GM19023 (cell line): ENCODE data around the gene TBRG1.

Experiments
- ATAC-seq: cut with Tn5 transposase; IDR thresholded peaks from one replicate; pipeline ENCODE4 v1.9.1; 2021; ENCODE audit warnings: mild to moderate bottlenecking, moderate library complexity; ENCODE audit not compliant: unreplicated experiment

The TBRG1 gene

DNA sequence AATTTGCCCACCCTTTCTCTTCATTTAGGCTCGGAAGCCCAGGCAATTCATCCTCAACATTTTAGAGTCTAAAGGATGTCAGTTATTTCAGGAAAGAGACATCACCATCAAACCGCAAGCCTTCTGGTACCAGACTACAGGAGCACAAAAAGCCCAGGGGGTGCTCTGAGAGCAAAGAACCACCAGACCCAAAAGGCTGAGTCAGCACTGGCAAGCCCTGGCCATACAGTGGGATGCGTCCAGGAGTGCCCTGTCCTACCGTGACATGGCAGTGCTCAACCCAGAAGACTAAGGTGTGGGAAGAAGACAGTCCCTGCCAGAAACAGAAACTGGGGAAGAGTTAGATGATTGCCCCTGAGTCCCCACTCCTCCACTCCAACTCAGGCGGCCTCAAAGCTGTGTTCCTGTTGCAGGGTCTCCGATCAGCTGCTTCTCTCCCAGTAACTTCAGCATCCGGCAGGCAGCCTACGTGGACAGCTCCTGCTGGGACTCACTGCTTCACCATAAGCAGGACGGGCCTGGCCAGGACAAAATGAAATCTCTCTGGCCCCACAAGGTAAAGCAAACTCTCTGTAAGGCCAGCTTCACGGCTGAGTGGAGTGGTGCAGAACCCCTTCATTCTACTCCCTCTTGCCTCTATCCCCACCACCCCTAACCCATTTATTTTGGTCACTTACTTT lies 10.0 kb upstream of the TBRG1 start:
- ATAC-seq: no peak

DNA sequence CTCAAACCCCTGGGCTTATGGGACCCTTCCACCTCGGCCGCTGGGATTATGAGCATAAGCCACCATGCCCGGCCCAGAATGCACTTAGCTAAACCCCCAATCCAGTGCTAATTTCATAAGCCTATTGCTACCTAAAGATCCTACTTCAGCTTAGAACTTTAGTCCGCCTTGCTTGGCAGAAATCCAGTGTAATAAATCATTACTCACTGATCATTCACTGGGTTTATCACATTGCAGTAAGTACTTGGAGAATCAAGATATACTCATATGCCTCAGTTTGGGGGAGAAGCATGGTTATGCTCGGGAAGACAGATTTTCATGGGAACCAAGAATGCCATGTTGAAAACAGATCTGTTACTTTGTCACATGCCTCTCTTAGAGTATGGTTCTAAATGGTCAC lies 3.8 kb upstream of the TBRG1 start:
- no peak for ATAC-seq

DNA sequence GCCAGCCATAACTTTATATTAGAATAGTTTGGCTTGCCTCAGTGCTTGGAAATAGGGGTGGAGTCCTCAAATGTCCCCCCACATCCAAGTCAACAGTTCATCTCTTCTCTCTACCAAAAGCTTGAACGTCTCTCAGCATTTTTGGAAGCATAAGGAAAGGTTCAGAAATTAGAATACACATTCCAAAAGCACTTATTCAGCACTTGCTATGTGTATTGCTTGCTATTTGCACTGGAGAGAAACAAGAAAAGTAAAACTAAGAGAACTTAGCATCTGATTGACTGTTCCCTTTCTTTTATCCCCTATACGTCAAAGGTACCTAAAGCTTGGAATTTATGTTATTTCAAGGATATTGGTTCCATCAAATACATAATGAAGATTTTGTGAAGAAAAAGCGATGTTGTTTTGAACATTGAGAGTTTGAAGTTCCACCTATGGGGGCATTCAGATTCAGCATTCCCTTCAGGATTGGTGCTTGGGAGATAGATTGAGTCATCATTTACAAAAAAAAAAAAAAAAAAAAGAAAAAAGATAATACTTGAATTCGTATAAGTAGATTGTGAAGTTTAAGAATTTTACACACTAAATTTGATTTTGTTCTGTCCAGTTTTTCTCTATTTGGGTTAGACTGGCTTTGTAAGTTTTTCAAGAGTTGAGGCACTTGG lies 1.3 kb downstream of the TBRG1 start:
- ATAC-seq: no peak

DNA sequence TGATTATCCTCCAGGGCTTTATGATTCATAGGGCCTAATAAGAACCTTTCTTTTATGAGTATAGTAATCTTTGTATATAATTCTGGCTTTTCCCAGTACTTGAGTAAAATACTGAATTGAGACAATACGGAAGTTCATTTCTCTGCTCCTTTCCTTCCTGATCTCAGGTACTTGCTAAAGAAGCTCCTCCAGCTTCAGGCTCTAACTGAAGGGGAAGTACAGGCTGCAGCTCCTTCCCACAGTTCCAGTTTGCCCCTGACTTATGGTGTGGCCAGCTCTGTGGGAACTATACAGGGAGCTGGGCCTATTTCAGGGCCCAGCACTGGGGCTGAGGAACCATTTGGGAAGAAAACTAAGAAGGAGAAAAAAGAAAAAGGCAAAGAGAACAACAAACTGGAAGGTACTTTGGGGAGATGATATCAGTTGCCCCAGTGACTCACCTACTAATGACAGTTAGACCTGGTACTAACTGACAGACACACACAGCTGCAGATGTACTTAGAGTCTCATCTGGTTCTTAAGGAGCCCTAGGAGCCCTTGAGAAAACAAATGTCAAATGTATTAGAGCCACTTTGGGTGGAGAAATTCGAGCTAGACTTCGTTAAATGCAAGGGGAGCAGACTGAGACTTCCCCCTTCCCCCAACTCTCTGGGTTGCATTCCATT lies 3.0 kb downstream of the TBRG1 start:
- ATAC-seq: no peak

DNA sequence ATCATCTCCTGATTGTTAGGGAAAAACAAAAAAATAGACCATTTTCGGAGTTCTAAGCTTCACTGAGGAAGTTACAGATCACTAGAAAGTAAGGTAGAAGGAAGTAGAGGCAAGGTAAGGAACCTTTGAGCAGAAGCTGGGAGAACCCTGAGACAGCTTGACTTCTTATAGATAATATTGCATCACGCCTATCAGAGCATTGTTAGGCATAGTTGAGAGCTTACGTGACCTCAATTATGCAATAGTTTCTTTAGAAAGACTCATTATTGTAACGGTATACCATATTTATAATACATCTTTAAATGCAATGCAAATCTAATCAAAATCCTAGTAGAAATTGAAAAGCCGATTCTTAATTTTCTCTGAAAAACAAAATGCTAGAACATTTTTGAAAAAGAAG lies 4.9 kb downstream of the TBRG1 start:
- no peak for ATAC-seq

DNA sequence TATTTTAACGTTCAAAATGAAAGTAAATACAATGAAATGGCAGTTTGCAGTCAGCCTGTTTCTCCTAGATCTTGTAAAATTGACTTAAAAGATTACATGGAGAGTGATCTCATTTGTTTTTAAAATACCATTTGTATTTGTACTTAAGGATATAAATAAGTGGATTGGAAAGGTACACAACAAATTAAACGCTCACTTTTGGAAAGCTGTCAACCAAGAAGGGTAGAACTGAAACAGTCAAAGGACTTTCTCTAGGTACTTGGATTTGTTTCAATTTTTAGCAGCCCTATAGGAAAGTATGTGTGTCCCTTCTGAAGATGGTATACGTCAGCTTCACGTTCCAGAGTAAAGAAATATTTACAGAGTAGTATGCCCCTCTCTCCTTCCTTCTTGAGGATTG lies 7.3 kb downstream of the TBRG1 start:
- ATAC-seq: no peak

DNA sequence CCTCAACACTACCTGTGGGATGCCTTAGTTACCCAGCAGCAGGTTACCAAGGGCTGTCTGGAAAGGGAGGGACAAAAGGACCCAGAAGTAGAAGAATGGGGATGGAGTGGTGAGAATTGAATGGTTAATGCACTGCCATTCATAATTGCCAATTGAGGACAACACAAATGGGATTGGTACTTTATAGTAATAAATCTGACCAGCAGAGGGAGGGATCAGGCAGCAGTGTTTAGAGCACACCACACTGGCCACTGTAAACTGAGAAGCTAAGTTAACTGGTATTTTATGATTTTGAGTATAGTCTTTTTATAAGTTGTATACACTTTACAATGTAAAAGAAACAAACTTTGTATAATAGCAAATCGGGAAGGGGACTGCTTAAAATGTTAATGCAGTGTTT lies 10.7 kb downstream of the TBRG1 start:
- no peak for ATAC-seq

DNA sequence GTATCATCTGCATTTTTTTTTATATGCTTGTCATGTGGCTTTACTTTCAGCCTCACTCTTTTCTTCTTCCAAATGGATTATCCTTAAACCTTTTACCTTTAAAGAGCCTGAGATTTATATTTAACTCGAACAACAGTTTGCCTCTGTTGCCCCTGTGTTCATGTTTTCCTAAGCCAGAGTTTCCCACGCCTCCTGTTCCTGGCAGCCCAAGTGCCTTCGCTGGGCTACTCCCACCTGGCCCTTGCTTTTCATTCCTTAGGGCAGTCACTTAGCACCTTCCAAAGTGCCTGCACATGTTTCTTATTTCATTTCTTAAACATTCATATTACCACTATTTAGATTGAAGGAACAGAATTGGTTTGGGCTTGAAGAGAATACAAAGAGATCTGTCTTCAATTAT lies 13.3 kb downstream of the TBRG1 start:
- no peak for ATAC-seq

DNA sequence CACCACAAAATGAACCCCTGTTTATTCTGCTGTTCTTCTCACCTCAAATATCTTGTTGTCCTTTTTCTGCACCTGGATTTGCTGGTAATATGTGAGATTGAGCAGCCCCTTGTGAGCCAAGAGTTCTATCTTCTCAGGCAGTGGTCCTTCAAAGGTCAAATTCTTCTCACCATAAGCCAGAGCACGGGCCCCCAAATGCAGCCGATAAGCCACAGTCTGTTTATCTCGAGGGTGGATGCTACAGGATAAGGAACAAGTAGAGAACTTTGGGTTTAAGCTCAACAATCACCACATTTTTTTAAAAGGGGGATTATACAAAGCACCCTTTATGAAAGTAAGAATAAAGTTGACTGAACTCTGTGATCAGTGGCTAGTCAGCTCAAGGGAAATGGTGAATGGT lies 15.8 kb downstream of the TBRG1 start:
- ATAC-seq: no peak

DNA sequence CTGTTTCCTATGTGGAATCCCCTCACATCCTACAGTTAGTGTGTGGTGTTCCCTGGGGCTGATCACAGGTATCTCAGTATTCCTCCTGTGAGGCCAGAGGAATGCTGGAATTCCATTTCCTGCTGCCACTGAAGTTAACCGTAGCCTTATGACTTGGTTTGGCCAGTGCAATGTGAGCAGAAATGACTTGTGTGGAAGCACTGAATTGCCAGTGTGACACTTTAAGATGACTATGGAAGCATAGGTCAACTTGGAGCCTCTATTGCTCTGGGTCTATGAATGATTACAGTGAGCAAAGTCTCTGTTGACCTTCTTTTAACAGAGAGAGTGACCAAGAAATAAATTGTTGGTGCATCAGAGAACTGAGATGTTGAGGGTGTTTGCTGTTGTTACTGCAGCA lies 16.5 kb downstream of the TBRG1 start:
- no peak for ATAC-seq

DNA sequence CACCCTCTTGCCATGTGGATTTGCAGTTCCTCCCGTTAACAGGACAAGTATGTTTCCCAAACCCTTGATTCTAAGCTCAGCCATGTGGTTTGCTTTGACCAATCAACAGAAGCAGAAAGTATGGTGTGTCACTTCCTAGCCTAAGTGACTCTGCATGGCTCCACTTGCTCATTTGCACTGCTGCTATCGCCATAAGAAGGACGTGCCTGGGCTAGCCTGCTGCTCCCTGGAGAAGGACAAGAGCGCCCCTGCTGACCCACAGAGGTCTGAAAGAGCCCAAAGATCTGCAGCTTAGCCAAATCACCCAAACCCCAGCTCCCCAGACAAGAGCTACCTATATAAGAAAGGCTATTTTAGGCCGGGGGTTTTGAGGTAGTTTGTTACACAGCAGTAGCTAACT lies 18.0 kb downstream of the TBRG1 start:
- ATAC-seq: no peak

DNA sequence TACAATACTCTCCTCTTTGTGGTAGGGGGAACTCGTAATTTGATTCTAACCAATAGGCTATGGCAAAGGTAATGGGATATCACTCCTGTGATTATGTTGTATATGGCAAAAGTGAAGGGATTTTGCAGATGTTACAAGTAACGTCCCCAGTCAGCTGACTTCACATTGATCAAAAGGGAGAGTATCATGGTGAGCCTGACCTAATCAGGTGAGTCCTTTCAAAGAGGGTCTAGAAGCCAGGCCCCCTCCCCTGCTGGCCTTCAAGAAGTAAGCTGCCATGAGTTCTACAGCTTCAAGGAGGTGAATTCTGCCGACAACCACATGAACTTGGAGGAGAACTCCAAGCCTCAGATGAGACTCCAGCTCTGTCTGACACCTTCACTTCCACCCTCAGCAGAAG lies 20.0 kb downstream of the TBRG1 start:
- ATAC-seq: no peak

DNA sequence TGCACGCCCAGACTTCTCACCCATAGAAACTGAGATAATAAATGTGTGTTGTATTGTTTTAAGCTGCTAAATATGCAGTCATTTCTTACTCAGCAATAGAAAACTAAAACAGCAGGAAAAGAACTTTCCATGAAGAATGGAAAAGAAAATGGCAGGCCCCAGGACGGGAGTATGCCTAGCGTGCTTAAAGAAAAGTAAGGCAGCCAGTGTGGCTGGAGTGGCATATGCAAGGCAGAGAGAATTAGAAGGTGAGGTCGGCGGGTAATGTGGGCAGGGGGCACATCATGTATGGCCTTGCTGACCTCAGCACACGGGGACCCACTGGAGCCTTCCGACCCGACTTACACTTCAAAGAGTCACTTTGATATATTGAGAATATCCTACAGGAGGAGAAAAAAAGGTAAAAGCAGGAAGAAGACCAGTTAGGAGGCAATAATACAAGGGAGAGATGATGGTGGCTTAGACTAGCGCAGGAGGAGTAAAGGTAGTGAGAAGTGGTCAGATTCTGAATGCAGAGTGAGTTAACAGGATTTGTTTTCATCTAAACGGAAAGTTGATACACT lies 20.5 kb downstream of the TBRG1 start:
- ATAC-seq: no peak

DNA sequence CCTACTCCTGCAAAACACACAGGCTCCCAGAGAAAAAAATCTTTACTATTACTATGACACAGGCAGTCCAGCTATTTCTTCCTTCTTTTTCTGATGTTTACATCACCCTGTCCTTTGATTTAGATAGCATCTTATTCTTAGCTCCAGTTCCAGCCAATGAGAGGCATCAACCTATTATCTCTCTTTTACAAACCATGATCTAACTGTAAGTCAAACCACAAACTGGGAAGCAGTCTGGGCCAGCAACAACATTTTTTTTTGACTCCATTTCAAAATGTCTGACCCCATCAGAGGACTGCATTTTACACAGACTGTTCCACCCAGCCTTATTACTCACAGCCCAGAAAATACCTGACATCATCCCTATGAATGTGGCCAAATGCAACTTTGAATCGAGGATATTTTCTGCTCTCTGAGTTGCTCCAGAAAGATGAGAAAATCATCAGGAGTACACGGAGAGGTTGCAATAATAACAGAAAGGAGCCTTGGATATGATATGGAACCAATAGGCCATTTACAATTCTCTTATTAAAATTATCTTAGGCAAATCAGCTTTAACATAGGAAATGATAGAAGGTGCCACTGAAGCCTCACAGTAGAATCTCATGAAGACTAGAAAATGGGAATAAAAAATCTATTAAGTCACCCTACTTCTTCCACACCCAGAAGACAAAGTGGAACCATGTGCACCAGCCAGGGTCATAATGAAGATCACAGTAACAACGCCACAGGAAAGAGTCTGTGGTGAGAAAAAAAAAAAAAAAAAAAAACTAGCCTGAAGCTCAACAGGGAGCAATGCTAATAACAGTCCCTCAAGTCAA lies 21.2 kb downstream of the TBRG1 start:
- no peak for ATAC-seq

DNA sequence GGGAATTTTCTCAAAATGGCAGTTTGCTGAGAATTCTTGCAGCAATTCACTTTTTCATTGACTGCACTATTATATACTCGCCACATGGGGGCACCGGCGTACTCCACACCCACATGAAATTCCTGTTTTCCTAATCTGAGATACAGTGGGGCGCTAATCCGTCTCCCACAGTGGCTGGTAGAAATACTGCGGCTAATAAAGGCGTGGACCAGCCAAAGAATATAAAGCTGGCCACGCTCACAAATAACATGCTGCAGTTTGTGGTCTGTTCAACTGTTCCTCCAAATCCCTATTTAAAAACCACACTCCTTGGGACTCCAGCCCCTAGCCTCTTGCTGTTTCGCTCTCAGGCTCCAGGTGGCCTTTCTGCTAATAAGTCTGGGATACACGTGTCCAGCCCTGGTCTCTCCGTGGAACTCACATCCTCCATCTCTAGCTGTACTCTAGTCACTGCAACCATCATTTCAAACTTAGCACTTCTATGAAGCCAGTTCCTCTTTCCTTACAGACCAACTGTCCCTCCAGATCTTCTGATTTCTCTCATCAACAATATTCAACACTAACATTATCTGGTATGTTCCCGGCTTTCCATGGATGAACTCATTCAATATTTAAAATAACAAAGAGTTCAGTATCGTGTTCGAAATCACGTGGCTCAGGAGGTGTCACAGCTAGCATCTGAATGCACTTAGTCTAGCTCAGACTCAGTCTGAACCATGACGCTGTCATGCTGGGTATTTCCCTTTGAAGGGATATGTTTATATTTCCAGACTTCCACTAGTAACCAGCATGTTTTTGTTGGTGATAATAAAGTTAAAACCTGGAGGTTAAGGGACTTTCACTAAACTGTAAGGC lies 22.0 kb downstream of the TBRG1 start:
- peak; percentile 55 for ATAC-seq

DNA sequence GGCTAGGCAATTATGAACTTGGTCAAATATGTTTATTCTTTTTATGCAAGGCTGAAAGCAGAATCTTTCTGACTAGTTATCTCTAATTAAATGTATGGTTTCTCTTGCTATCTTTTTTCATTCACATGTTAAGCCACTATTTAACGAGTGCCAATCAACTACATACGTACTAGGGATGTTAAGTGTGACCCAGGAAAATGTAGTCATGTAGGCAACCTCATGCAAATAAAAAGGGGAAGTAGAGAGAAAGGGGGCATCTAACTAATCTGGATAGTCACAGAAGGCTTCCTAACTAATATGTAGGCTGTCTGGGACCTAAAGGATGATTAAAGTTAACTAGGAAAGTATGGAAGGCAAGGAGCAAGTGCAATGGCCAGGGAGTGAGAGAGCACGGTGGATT lies 23.5 kb downstream of the TBRG1 start:
- no peak for ATAC-seq

DNA sequence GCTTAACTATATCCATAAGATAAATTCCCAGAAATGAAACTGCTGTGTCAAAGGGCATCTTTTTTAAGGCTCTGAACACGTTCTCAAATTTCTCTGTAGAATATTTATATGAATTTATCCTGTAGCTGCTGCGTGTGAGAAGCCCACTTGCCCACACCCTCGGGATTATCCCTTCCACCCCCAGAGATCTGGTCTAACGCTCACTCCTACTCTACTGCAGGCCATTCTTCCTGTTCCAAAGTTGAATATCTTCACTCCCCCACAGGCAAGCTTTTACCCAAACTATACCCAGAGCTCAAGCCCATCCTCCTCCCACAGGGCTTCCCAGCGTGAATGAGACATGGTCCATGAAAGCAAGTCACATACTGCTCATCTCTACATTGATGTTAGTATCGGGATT lies 25.9 kb downstream of the TBRG1 start:
- no peak for ATAC-seq

DNA sequence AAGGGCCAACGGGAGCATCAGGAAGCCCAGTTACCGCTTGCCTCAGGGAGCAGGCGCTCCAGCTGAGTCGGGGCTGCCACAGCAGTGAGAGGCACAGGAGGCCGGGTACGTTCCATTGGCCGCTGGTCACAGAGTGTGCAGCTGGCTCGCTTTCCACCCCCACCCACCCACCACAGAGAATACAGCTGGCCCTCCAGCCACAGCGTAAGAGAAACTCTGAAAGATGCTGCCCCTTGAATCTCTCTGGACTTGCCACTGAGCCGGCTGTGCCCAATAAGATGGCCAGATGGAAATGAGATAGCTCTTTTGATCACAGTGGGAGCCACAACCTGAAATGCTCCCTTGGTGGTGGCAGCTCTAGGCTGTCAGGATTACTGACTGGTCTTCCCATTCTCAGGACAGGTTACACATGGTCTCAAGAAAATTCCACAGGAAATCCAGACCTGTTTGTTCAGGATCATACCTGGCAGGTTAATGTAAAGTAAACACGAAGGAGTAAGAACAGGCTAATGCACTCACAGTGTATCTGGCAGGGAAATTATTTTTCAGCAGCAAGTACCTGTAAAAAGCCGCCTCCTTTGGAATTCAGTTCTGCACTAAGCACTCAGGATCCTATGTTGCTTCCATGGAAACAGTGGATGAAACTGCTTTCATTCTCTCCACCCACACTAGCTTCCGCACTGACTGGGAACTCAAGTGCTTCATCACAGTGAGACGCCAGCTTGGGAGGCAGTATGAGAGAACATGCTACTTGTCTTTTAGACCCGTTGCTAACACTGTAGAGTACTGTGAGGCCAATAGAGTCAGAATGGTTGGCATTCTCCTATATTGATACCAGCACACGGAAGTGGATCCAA lies 34.3 kb downstream of the TBRG1 start:
- no peak for ATAC-seq

DNA sequence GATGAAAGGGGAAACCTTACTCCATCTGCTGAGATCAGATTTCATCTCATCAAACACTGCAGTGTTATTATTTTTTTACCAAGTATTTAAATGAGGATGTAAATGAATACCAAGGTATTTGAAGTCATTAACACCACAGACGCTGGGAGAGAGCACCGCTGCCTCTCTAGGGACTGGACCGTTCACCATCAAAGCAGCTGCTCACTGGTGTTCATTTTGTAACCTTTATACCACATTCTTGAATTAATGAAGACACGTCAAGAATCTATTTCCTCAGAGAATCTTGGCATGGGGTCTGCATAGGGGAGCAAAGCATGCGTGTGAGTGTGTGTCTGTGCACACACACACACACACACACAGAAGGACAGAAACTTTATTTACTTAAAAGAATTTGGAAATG lies 35.2 kb downstream of the TBRG1 start:
- ATAC-seq: no peak
